H1 (cell line): ENCODE data around the gene NUBP1.

Experiments
- BRCA1 ChIP-seq: IDR thresholded peaks from 2 replicates; pipeline ENCODE4 v1.6.1; 2012; ENCODE audit warnings: low read depth, low read length, improper control_type of control experiment
- CREB1 ChIP-seq: IDR thresholded peaks from 2 replicates; pipeline ENCODE4 v1.6.1; 2012; ENCODE audit warnings: inconsistent platforms
- CTCF ChIP-seq, 3 experiments: IDR thresholded peaks; 1 replicate in 2 of 3; 2 replicates in 1 of 3; pipeline versions ENCODE4 v1.5.1 to v1.6.1; 2011; ENCODE audit warnings: low read length in 3 of 3, mild to moderate bottlenecking in 3 of 3, inconsistent platforms in 2 of 3, low read depth in 1 of 3, moderate library complexity in 1 of 3; ENCODE audit not compliant: insufficient read depth in 1 of 3; ENCODE audit errors: control extremely low read depth in 1 of 3
- FOSL1 ChIP-seq: IDR thresholded peaks from 2 replicates; pipeline ENCODE4 v1.6.1; 2011; ENCODE audit warnings: mild to moderate bottlenecking, low read depth, low read length, moderate library complexity; ENCODE audit not compliant: insufficient read depth
- RFX5 ChIP-seq: IDR thresholded peaks from 2 replicates; pipeline ENCODE4 v1.6.1; 2011; ENCODE audit warnings: low read depth, low read length, improper control_type of control experiment, borderline replicate concordance
- TEAD4 ChIP-seq: IDR thresholded peaks from 2 replicates; pipeline ENCODE4 v1.6.1; 2012; ENCODE audit warnings: low read depth, low read length, inconsistent platforms, mixed read lengths
- ZNF274 ChIP-seq: IDR thresholded peaks from 2 replicates; pipeline ENCODE4 v1.7.0; 2012; ENCODE audit warnings: low read length, borderline replicate concordance; ENCODE audit errors: extremely low read depth
- TF ChIP-seq, protein P1 (sequence below): IDR thresholded peaks from 2 replicates; pipeline ENCODE4 v1.6.1; 2011; ENCODE audit warnings: low read length, improper control_type of control experiment

GRCh38 chr16:10767127-10767526 is 23.5 kb downstream of the NUBP1 start:
- TF ChIP-seq BRCA1 (no peak), CTCF (IDR thresholded peaks at IDR 0.05; ENCODE audit: control extremely low read depth in 1 of 3, insufficient read depth in 1 of 3, low read depth in 1 of 3, low read length in 3 of 3) (no peak), CREB1 (no peak), RFX5 (no peak), FOSL1 (no peak), ZNF274 (no peak), TEAD4 (no peak)
- TF ChIP-seq, protein P1, sequence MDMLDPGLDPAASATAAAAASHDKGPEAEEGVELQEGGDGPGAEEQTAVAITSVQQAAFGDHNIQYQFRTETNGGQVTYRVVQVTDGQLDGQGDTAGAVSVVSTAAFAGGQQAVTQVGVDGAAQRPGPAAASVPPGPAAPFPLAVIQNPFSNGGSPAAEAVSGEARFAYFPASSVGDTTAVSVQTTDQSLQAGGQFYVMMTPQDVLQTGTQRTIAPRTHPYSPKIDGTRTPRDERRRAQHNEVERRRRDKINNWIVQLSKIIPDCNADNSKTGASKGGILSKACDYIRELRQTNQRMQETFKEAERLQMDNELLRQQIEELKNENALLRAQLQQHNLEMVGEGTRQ: no peak
